Nephron progenitor cell (in vitro differentiated cells): Measurements from ENCODE around the gene EFCAB3.
"Not testable (repeated sequence)": the region's sequence is repeated elsewhere in the genome, so short reads cannot be mapped to it uniquely, and the experiment has no call there.

Experiments
- DNase-seq: peaks from one replicate; pipeline ENCODE4 v3.0.0; 2021
- H3K27ac Mint-ChIP-seq: 2 replicates; pipeline ENCODE4 v1.8.0; 2021; ENCODE audit warnings: mild to moderate bottlenecking, moderate library complexity, mixed read lengths
- H3K27me3 Mint-ChIP-seq: 2 replicates; pipeline ENCODE4 v1.8.0; 2021; ENCODE audit warnings: mild to moderate bottlenecking, low read depth, mixed read lengths; ENCODE audit not compliant: poor library complexity
- H3K36me3 Mint-ChIP-seq: 2 replicates; pipeline ENCODE4 v1.8.0; 2021; ENCODE audit warnings: low read depth, mixed read lengths
- H3K4me1 Mint-ChIP-seq: 2 replicates; pipeline ENCODE4 v1.8.0; 2021; ENCODE audit warnings: mixed read lengths
- H3K4me3 Mint-ChIP-seq: 2 replicates; pipeline ENCODE4 v1.8.0; 2021; ENCODE audit warnings: mild to moderate bottlenecking, moderate library complexity, mixed read lengths
- H3K9me3 Mint-ChIP-seq: 2 replicates; pipeline ENCODE4 v1.8.0; 2021; ENCODE audit warnings: mild to moderate bottlenecking, moderate library complexity, mixed read lengths
- CTCF ChIP-seq: fragments of 200-600 bp; sonication (generic); IDR thresholded peaks from 2 replicates; pipeline ENCODE4 v1.5.0; 2021; ENCODE audit warnings: antibody characterized with exemption

Gene EFCAB3

GRCh38 chr17:62388856-62389255, 8.5 kb downstream of the EFCAB3 start:
- Mint-ChIP-seq H3K27me3 (peaks cover 30% of the 10 kb centered on the region), H3K27ac (no peak overlapping the region), H3K4me3 (no peak overlapping the region), H3K36me3 (no peaks in the 10 kb centered on the region), H3K4me1 (no peaks in the 10 kb centered on the region), H3K9me3 (no peaks in the 10 kb centered on the region)
- DNase-seq = no peak
- TF ChIP-seq CTCF = no peak

GRCh38 chr17:62392908-62393307, 12.6 kb downstream of the EFCAB3 start:
- Mint-ChIP-seq H3K4me3 (no peak overlapping the region), H3K36me3 (no peaks in the 10 kb centered on the region), H3K27me3 (peaks cover 42% of the 10 kb centered on the region), H3K9me3 (no peaks in the 10 kb centered on the region), H3K4me1 (no peaks in the 10 kb centered on the region), H3K27ac (no peak overlapping the region)
- DNase-seq = no peak
- TF ChIP-seq CTCF = no peak

- TF ChIP-seq CTCF = no peak
- Mint-ChIP-seq H3K4me1 (no peaks in the 10 kb centered on the region), H3K4me3 (no peak overlapping the region)
Observed at GRCh38 chr17:62398891-62399290, 18.5 kb downstream of the EFCAB3 start.

GRCh38 chr17:62405451-62405850, 25.1 kb downstream of the EFCAB3 start:
- no peak overlapping the region for H3K27ac Mint-ChIP-seq
- H3K36me3 Mint-ChIP-seq = no peaks in the 10 kb centered on the region
- TF ChIP-seq CTCF = no peak
- H3K9me3 Mint-ChIP-seq = peaks cover 7% of the 10 kb centered on the region
- H3K4me1 Mint-ChIP-seq = no peaks in the 10 kb centered on the region
- H3K27me3 Mint-ChIP-seq = peaks cover 7% of the 10 kb centered on the region
- DNase-seq = no peak
- H3K4me3 Mint-ChIP-seq = no peak overlapping the region

More at GRCh38 chr17:62398891-62399290, 18.5 kb downstream of the EFCAB3 start:
- no peak for DNase-seq
- H3K27me3 Mint-ChIP-seq = peaks cover 20% of the 10 kb centered on the region
- peaks cover 7% of the 10 kb centered on the region for H3K9me3 Mint-ChIP-seq
- H3K27ac Mint-ChIP-seq = no peak overlapping the region
- no peaks in the 10 kb centered on the region for H3K36me3 Mint-ChIP-seq

- DNase-seq, H3K36me3 Mint-ChIP-seq, H3K4me1 Mint-ChIP-seq, H3K4me3 Mint-ChIP-seq, H3K9me3 Mint-ChIP-seq, H3K27ac Mint-ChIP-seq: not testable (repeated sequence)
- H3K27me3 Mint-ChIP-seq = peaks cover 19% of the 10 kb centered on the region
Observed at GRCh38 chr17:62413090-62413489, 32.7 kb downstream of the EFCAB3 start.

- Mint-ChIP-seq H3K27ac (peak within 1 kb of the TSS; percentile 95), H3K4me1 (peaks cover 25% of the 10 kb centered on the region), H3K36me3 (peaks cover 19% of the 10 kb centered on the region), H3K4me3 (peak within 1 kb of the TSS; percentile 97)
- peak; percentile 81 for DNase-seq
- not testable (repeated sequence) for H3K27me3 Mint-ChIP-seq, H3K9me3 Mint-ChIP-seq
Observed at GRCh38 chr17:62423647-62424461, 43.5 kb downstream of the EFCAB3 start, which contains the start of gene METTL2A. METTL2A (plus strand) TSS chr17:62423897; CDS start chr17:62423903, 6 bp downstream.

- H3K9me3 Mint-ChIP-seq, DNase-seq, H3K4me3 Mint-ChIP-seq, H3K27me3 Mint-ChIP-seq, H3K27ac Mint-ChIP-seq: not testable (repeated sequence)
- Mint-ChIP-seq H3K4me1 (peaks cover 25% of the 10 kb centered on the region), H3K36me3 (peaks cover 27% of the 10 kb centered on the region)
Observed at GRCh38 chr17:62426214-62426613, 45.9 kb downstream of the EFCAB3 start.

- peaks cover 31% of the 10 kb centered on the region for H3K36me3 Mint-ChIP-seq
- not testable (repeated sequence) for H3K27me3 Mint-ChIP-seq, H3K4me3 Mint-ChIP-seq, H3K9me3 Mint-ChIP-seq, DNase-seq, H3K27ac Mint-ChIP-seq, H3K4me1 Mint-ChIP-seq
Observed at GRCh38 chr17:62435251-62435650, 54.9 kb downstream of the EFCAB3 start.

GRCh38 chr17:62441181-62441580, 60.8 kb downstream of the EFCAB3 start:
- peaks cover 50% of the 10 kb centered on the region for H3K36me3 Mint-ChIP-seq
- H3K4me3 Mint-ChIP-seq, H3K9me3 Mint-ChIP-seq, H3K4me1 Mint-ChIP-seq, H3K27me3 Mint-ChIP-seq, DNase-seq, H3K27ac Mint-ChIP-seq: not testable (repeated sequence)
